Measurements from ENCODE around the gene USP48.

GRCh38 chr1:21707891-21708290 is 75.1 kb downstream of the USP48 start:
- TF ChIP-seq MAZ (IDR thresholded peaks at IDR 0.05; ENCODE audit: borderline replicate concordance, low read depth, low read length) = no peak
- TF ChIP-seq CTCF (conservative IDR thresholded peaks at IDR 0.05; ENCODE audit: low read depth, low read length) = no peak
- TF ChIP-seq SMC3 (IDR thresholded peaks at IDR 0.05; ENCODE audit: low read depth, low read length) = no peak
- no peak for TF ChIP-seq BHLHE40 (IDR thresholded peaks at IDR 0.05; ENCODE audit: low read depth, low read length)
- no peak for TF ChIP-seq CEBPB (IDR thresholded peaks at IDR 0.05; ENCODE audit: low read depth, low read length)

Measured in IMR-90 (cell line).